Measurements from ENCODE around the gene SPTLC1.
A peak's percentile ranks its signal among the peaks of the same experiment; 100 is the strongest.

SPTLC1 gene

DNA sequence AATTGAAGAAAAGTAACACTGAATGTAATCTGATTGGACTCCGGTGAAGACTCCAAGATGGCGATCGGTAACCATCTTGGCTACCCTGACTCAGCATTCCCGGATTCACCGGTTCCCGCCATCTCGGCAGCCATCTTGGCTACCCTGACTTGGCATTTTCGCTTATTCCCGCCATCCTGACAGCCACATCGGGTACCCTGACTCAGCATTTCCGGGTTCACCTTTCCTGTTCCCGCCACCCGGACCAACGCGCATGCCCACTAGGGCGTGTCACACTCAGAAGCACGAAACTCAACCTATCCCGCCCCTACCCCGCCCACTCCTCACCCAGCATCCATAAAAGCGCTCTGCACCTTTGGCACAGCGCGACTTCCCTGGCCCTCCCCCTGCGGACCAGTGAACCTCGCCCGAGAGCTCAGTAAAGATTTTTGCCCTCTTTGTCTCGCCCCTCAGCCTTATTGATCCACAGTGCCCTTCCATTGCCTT, 17.2 kb downstream of the SPTLC1 start:
- no peak for DNase-seq (ENCODE audit: low read depth)
- no peak for TF ChIP-seq MYC (IDR thresholded peaks at IDR 0.05; ENCODE audit: low read depth, low read length)
- TF ChIP-seq, protein P1, sequence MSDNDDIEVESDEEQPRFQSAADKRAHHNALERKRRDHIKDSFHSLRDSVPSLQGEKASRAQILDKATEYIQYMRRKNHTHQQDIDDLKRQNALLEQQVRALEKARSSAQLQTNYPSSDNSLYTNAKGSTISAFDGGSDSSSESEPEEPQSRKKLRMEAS (IDR thresholded peaks at IDR 0.05; ENCODE audit: low read depth, low read length): no peak
- TF ChIP-seq, protein P2, sequence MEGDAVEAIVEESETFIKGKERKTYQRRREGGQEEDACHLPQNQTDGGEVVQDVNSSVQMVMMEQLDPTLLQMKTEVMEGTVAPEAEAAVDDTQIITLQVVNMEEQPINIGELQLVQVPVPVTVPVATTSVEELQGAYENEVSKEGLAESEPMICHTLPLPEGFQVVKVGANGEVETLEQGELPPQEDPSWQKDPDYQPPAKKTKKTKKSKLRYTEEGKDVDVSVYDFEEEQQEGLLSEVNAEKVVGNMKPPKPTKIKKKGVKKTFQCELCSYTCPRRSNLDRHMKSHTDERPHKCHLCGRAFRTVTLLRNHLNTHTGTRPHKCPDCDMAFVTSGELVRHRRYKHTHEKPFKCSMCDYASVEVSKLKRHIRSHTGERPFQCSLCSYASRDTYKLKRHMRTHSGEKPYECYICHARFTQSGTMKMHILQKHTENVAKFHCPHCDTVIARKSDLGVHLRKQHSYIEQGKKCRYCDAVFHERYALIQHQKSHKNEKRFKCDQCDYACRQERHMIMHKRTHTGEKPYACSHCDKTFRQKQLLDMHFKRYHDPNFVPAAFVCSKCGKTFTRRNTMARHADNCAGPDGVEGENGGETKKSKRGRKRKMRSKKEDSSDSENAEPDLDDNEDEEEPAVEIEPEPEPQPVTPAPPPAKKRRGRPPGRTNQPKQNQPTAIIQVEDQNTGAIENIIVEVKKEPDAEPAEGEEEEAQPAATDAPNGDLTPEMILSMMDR (IDR thresholded peaks at IDR 0.05; ENCODE audit: low read depth, low read length): no peak
- no peak for TF ChIP-seq POLR2A (IDR thresholded peaks at IDR 0.05; ENCODE audit: extremely low read depth, insufficient read length)
- H3K4me3 ChIP-seq (ENCODE audit: low read depth, low read length): no peak overlapping the region

DNA sequence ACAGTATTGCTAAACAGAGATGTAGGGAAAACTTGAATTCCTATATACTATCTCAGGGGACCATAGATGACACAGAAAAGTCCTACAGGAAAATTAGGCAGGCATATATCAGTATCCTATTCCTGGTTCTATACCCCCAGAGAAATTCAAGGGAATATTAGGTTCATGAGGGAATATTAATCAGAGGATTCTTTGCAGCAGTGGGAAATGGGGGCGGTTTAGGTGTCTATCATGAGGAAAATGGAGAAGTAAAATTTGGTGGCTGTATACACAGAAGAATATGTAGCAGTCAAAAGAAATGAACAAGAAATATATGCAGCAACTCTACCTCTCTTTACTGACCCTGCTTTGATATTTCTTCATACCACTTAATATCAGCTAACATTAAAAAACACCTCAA, 20.0 kb downstream of the SPTLC1 start:
- no peak overlapping the region for H3K4me3 ChIP-seq (ENCODE audit: low read depth, low read length)
- DNase-seq (ENCODE audit: low read depth): no peak
- TF ChIP-seq MYC (IDR thresholded peaks at IDR 0.05; ENCODE audit: low read depth, low read length) (no peak), POLR2A (IDR thresholded peaks at IDR 0.05; ENCODE audit: extremely low read depth, insufficient read length) (no peak)
- TF ChIP-seq, protein P1 (IDR thresholded peaks at IDR 0.05; ENCODE audit: low read depth, low read length): no peak
- TF ChIP-seq, protein P2 (IDR thresholded peaks at IDR 0.05; ENCODE audit: low read depth, low read length): no peak

DNA sequence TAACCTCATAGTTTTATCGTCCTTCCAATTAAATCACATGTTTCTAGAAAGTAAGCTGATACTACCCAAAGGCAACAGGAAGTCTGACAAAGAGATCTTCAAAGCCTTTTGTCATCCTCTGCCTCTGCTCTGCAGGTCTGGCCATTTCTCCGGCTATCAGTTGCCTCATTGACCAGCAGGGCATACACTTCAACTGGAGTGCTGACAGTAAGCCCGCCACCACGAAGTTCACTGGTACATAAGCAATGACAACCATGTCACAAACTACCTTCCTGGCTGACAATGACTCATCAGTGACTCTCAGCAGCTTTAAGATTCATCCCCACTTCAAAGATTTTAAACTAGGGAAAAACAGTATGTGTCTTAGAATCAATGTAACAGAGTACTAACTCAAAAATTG, 20.6 kb downstream of the SPTLC1 start:
- TF ChIP-seq POLR2A (IDR thresholded peaks at IDR 0.05; ENCODE audit: extremely low read depth, insufficient read length) (no peak), MYC (IDR thresholded peaks at IDR 0.05; ENCODE audit: low read depth, low read length) (no peak)
- TF ChIP-seq, protein P2 (IDR thresholded peaks at IDR 0.05; ENCODE audit: low read depth, low read length): no peak
- TF ChIP-seq, protein P1 (IDR thresholded peaks at IDR 0.05; ENCODE audit: low read depth, low read length): no peak
- H3K4me3 ChIP-seq (ENCODE audit: low read depth, low read length): no peak overlapping the region
- DNase-seq (ENCODE audit: low read depth): peak; percentile 39

DNA sequence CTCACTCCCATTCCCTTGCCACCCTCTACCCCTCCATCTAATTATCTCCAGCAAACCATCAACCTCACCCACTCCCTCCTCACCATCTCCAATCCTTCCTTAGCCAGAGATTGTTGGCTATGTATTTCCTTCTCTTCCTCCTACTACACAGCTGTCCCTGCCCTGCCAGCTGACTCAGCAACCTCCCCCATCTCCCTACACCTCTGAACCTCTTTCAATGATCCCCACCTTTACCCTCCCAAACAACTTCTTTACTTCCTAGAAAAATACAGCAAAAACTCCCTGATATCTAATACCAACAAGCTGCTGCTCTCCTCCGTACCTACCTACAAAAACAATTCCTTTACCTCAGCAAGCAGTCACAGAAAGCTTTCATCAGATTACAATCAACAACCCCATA, 37.3 kb downstream of the SPTLC1 start:
- no peak overlapping the region for H3K4me3 ChIP-seq (ENCODE audit: low read depth, low read length)
- no peak for DNase-seq (ENCODE audit: low read depth)
- TF ChIP-seq, protein P2 (IDR thresholded peaks at IDR 0.05; ENCODE audit: low read depth, low read length): no peak
- TF ChIP-seq MYC (IDR thresholded peaks at IDR 0.05; ENCODE audit: low read depth, low read length) (no peak), POLR2A (IDR thresholded peaks at IDR 0.05; ENCODE audit: extremely low read depth, insufficient read length) (no peak)
- TF ChIP-seq, protein P1 (IDR thresholded peaks at IDR 0.05; ENCODE audit: low read depth, low read length): no peak

DNA sequence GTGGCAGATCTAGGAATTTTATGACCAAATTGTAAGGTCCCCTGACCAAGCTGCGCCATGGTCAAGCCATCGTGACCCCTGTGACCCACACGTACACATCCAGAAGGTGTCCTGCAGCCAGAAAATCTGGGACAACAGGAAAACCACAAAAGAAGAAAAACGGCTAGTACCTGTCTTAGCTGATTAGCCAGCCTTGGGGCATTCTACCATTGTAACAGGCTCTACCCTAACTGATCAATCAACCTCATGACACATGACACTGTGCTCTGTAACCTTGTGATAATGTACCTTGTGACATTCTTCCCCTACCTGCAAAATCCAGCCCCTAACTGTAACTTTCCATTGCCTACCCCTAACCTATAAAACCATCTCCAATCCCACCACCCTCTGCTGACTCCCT, 43.6 kb downstream of the SPTLC1 start:
- TF ChIP-seq MYC (IDR thresholded peaks at IDR 0.05; ENCODE audit: low read depth, low read length) (no peak), POLR2A (IDR thresholded peaks at IDR 0.05; ENCODE audit: extremely low read depth, insufficient read length) (no peak)
- TF ChIP-seq, protein P1 (IDR thresholded peaks at IDR 0.05; ENCODE audit: low read depth, low read length): no peak
- TF ChIP-seq, protein P2 (IDR thresholded peaks at IDR 0.05; ENCODE audit: low read depth, low read length): no peak
- H3K4me3 ChIP-seq (ENCODE audit: low read depth, low read length): no peak overlapping the region
- no peak for DNase-seq (ENCODE audit: low read depth)

Data from NB4 (cell line).